Activated CD8-positive, alpha-beta memory T cell treated with anti-CD3 and anti-CD28 coated beads, Interleukin-2, amount 10 ng/mL, durations not matched to agents 7 days and 5 days (primary cell): Measurements from ENCODE around the gene PPP1R12B. TPM values are rescaled to one million over a fixed set of nuclear protein-coding genes. Genes with fewer than 3 reads are reported as not detected.

Source experiments
- ATAC-seq: fragments of 150-1000 bp; cut with Tn5 transposase; one replicate; pipeline ENCODE4 v1.10.0; 2021; ENCODE audit warnings: moderate library complexity
- CTCF ChIA-PET: fragments of 350-600 bp; sonication (Branson Sonifier 250); formaldehyde crosslinking; loops from one replicate; lab custom pipeline; 2021; ENCODE audit warnings: antibody characterized with exemption; lab: Charles Lee
- DNase-seq: peaks from one replicate; pipeline ENCODE4 v3.0.0-alpha.2; 2020
- H3K27ac Mint-ChIP-seq: one replicate; pipeline ENCODE4 v1.8.0; 2021; ENCODE audit warnings: mild to moderate bottlenecking, mixed read lengths
- H3K27me3 Mint-ChIP-seq: one replicate; pipeline ENCODE4 v1.8.0; 2021; ENCODE audit warnings: mixed read lengths
- H3K36me3 Mint-ChIP-seq: one replicate; pipeline ENCODE4 v1.8.0; 2021; ENCODE audit warnings: mild to moderate bottlenecking, mixed read lengths
- H3K4me1 Mint-ChIP-seq: one replicate; pipeline ENCODE4 v1.8.0; 2021; ENCODE audit warnings: mixed read lengths
- H3K4me3 Mint-ChIP-seq: one replicate; pipeline ENCODE4 v1.8.0; 2021; ENCODE audit warnings: mild to moderate bottlenecking, moderate library complexity, mixed read lengths
- H3K9me3 Mint-ChIP-seq: one replicate; pipeline ENCODE4 v1.8.0; 2022; ENCODE audit warnings: low read depth, mixed read lengths
- total RNA-seq, 2 experiments: library from RNA; stranded (reverse); gene quantifications; one replicate each; pipeline ENCODE4 v1.2.3, GENCODE V29; 2021

The PPP1R12B gene
- total RNA-seq, 2 experiments from 2014 or later, result 20.3 to 34.2 TPM

- Mint-ChIP-seq H3K27me3 (peaks cover 14% of the 10 kb centered on the region), H3K36me3 (no peaks in the 10 kb centered on the region), H3K27ac (no peak overlapping the region), H3K4me3 (no peak overlapping the region), H3K9me3 (no peaks in the 10 kb centered on the region), H3K4me1 (peaks cover 14% of the 10 kb centered on the region)
- DNase-seq (peak; percentile 32), ATAC-seq (no peak)
- CTCF ChIA-PET, result interaction anchor here (2.0 to 3.0 kb wide), 3 partner anchors 43 to 129 kb away, joined by 9 to 26 read pairs (median 9); no protein-coding TSS in a partner anchor
These were observed 30.3 kb upstream of the PPP1R12B start for GRCh38 chr1:202317941-202318925.

GRCh38 chr1:202319381-202320080 lies 29.0 kb upstream of the PPP1R12B start:
- Mint-ChIP-seq H3K4me1 (peaks cover 14% of the 10 kb centered on the region), H3K4me3 (no peak overlapping the region), H3K36me3 (no peaks in the 10 kb centered on the region), H3K27ac (no peak overlapping the region), H3K27me3 (peaks cover 10% of the 10 kb centered on the region), H3K9me3 (no peaks in the 10 kb centered on the region)
- CTCF ChIA-PET, result interaction anchor here (0.8 to 2.1 kb wide), 6 partner anchors 10 to 400 kb away, joined by 3 to 9 read pairs (median 4); partner anchors contain the start of gene LGR6
- DNase-seq, result peak; percentile 45
- ATAC-seq, result peak; percentile 65

DNA sequence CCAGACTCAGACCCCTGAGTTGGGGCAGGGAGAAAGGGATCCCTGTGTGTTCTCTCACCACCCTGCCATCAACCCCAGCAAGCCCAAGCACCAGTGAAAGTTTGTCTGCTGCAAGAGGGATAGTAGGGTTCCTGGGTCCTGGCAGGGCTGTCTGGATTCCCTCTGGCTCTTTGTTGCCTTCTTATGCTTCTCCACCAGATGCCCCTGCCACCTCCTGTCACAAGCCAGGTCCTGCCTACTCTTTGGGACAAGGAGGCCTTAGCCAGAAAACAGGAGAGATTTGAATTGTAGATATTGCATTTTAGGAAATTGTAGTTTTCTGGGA lies 28.5 kb upstream of the PPP1R12B start:
- H3K36me3 Mint-ChIP-seq, result no peaks in the 10 kb centered on the region
- CTCF ChIA-PET, result interaction anchor here (1.0 to 2.1 kb wide), 5 partner anchors 16 to 400 kb away, joined by 3 to 9 read pairs (median 5); partner anchors contain the start of gene LGR6

DNA sequence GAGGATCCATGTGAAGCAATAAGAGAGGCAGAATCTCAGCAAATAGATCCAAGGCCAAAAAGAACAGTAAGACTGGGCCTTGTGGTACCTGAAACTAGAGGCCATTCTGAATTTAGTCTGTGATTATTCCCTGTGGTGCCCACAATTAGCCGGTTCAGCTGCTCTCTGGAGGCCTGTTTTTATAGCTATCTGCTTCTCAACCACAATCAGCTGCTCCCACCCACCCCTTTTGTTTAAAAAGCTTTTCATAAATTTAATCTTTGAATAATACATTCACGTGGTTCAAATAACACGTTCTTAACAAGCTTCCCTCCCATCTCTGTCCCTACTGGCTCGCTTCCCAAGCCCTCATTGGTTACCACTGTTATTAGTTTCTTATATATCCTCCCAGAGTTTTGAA lies 24.8 kb upstream of the PPP1R12B start:
- CTCF ChIA-PET, result interaction anchor here (0.5 to 2.2 kb wide), 3 partner anchors 8 to 336 kb away, joined by 3 to 10 read pairs (median 3); no protein-coding TSS in a partner anchor
- ATAC-seq (no peak), DNase-seq (peak; percentile 23)
- no peak overlapping the region for H3K4me3 Mint-ChIP-seq
- no peaks in the 10 kb centered on the region for H3K9me3 Mint-ChIP-seq
- peaks cover 16% of the 10 kb centered on the region for H3K4me1 Mint-ChIP-seq
- H3K27me3 Mint-ChIP-seq, result no peaks in the 10 kb centered on the region
- no peak overlapping the region for H3K27ac Mint-ChIP-seq
- H3K36me3 Mint-ChIP-seq, result no peaks in the 10 kb centered on the region

More for the DNA sequence above, 28.5 kb upstream of the PPP1R12B start:
- Mint-ChIP-seq H3K4me3 (no peak overlapping the region), H3K27me3 (peaks cover 10% of the 10 kb centered on the region), H3K4me1 (peaks cover 14% of the 10 kb centered on the region), H3K27ac (no peak overlapping the region), H3K9me3 (no peaks in the 10 kb centered on the region)
- no peak for DNase-seq
- no peak for ATAC-seq

GRCh38 chr1:202324646-202325045 lies 23.9 kb upstream of the PPP1R12B start:
- Mint-ChIP-seq H3K27me3 (no peaks in the 10 kb centered on the region), H3K27ac (no peak overlapping the region), H3K4me1 (peaks cover 11% of the 10 kb centered on the region), H3K9me3 (no peaks in the 10 kb centered on the region), H3K36me3 (peaks cover 2% of the 10 kb centered on the region), H3K4me3 (no peak overlapping the region)
- CTCF ChIA-PET, result interaction anchor here (2.2 kb wide), 1 partner anchor 9 kb away, joined by 10 read pairs; no protein-coding TSS in a partner anchor
- ATAC-seq, result no peak
- peak; percentile 34 for DNase-seq

- no peaks in the 10 kb centered on the region for H3K27me3 Mint-ChIP-seq
- CTCF ChIA-PET, result interaction anchor here (0.6 to 1.3 kb wide), 4 partner anchors 12 to 119 kb away, joined by 3 to 7 read pairs (median 4); partner anchors contain the start of gene UBE2T
- peak; percentile 33 for DNase-seq
- H3K27ac Mint-ChIP-seq, result no peak overlapping the region
- no peak overlapping the region for H3K4me3 Mint-ChIP-seq
- peaks cover 5% of the 10 kb centered on the region for H3K4me1 Mint-ChIP-seq
- peaks cover 41% of the 10 kb centered on the region for H3K36me3 Mint-ChIP-seq
- ATAC-seq, result no peak
- H3K9me3 Mint-ChIP-seq, result no peaks in the 10 kb centered on the region
These were observed 18.6 kb upstream of the PPP1R12B start for GRCh38 chr1:202329891-202330290.

DNA sequence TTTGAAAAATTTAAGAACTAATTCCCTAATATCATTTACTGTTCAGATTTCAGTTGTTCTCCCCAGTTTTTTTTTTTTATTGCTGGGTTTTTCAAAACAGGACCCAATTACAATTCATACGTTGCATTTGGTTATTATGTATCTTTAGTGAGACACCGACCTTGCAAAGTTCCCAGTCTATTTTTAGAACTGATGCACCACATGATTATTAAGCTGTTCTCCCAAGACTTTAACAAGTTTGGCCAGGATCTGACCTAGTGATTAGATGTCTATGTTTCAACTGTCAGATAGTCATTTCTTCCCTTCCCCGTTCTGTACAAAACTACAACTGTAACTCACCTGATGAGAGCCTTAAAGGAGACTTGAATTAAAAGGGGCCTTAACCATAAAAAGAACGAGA lies 14.6 kb upstream of the PPP1R12B start:
- DNase-seq (no peak), ATAC-seq (no peak)
- peaks cover 51% of the 10 kb centered on the region for H3K36me3 Mint-ChIP-seq
- H3K4me1 Mint-ChIP-seq, result peaks cover 15% of the 10 kb centered on the region
- no peaks in the 10 kb centered on the region for H3K27me3 Mint-ChIP-seq
- H3K9me3 Mint-ChIP-seq, result no peaks in the 10 kb centered on the region
- H3K27ac Mint-ChIP-seq, result no peak overlapping the region
- CTCF ChIA-PET, result no interaction called here
- H3K4me3 Mint-ChIP-seq, result no peak overlapping the region

GRCh38 chr1:202343652-202344349 lies 4.7 kb upstream of the PPP1R12B start:
- Mint-ChIP-seq H3K27me3 (no peaks in the 10 kb centered on the region), H3K27ac (peak overlapping the region; percentile 94), H3K4me1 (peaks cover 41% of the 10 kb centered on the region), H3K4me3 (peak overlapping the region; percentile 54), H3K9me3 (no peaks in the 10 kb centered on the region), H3K36me3 (peaks cover 6% of the 10 kb centered on the region)
- ATAC-seq (no peak), DNase-seq (no peak)
- CTCF ChIA-PET, result interaction anchor here (0.9 to 3.2 kb wide), 9 partner anchors 10 to 663 kb away, joined by 3 to 18 read pairs (median 3); partner anchors contain the start of gene TMEM183A

DNA sequence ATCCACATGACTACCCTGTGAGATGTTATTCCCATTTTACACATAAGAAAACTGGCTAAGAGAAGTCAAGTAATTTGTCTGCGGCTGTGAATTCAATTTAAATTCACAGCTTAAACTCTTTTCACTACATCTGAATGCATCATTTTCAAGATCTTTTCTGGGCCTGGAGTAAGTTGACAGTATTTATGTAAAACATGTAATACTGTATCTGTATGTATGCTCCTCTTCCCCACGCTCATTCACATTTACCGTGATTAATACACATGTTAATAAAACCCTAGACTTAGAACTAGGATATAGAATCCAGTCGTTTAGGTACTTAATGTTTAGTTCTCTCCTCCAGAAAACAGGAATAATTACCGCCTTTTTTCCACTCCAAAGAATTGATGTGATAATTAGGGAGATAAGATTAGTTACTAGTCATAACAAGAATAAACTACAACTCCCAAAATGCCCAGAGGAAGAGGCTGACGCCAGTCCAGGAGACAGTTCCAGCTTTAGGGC lies 442 bp upstream of the PPP1R12B start:
- Mint-ChIP-seq H3K4me3 (peak overlapping the region; percentile 85), H3K4me1 (peaks cover 28% of the 10 kb centered on the region)

DNA sequence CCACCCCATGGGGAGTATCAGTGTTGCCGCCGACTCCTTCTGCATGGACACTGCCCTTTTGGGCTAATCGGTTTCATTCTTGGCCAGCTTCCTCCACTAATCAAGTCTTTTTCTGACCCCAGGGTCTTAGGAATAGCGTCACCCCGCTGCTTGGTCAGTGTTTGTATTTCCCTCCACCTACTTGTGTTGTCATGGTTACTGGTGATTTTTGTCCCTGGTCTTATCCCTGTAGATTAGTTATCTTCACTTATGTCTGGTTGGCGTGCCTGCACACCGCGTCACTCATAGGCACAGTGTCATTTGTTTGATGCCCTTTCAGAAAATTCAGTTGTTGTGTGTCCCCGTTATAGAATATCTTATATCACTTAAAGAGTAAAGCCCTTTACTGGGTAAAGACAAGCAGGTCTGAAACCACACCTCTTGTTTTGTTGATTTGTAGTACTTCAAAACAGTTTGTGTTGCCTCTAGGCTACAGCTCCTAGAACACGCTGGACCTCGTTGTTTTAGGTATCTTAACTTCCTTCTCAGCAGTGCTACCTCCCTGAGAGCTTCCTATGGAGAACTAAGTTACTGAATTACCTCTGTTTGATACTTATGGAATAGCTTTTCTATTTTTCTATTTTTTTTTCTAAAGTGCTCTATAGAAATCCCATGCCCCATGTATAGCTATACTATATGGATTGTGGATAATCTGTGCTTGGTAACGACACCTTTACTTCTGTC lies 868 bp downstream of the PPP1R12B start:
- Mint-ChIP-seq H3K36me3 (no peaks in the 10 kb centered on the region), H3K27ac (peak overlapping the region; percentile 74), H3K4me3 (peak overlapping the region; percentile 85), H3K4me1 (peaks cover 23% of the 10 kb centered on the region), H3K9me3 (no peaks in the 10 kb centered on the region), H3K27me3 (no peaks in the 10 kb centered on the region)
- ATAC-seq, result no peak
- DNase-seq, result peak; percentile 44
- CTCF ChIA-PET, result interaction anchor here (0.9 to 1.6 kb wide), 5 partner anchors 8 to 371 kb away, joined by 3 to 7 read pairs (median 3); partner anchors contain the start of genes LGR6 and UBE2T

More for the DNA sequence above, 442 bp upstream of the PPP1R12B start:
- no peaks in the 10 kb centered on the region for H3K36me3 Mint-ChIP-seq
- CTCF ChIA-PET, result interaction anchor here (0.7 kb wide), 1 partner anchor 372 kb away, joined by 3 read pairs; no protein-coding TSS in a partner anchor
- no peaks in the 10 kb centered on the region for H3K27me3 Mint-ChIP-seq
- DNase-seq, result no peak
- H3K27ac Mint-ChIP-seq, result peak overlapping the region; percentile 74
- H3K9me3 Mint-ChIP-seq, result no peaks in the 10 kb centered on the region
- ATAC-seq, result no peak

- CTCF ChIA-PET, result no interaction called here
- Mint-ChIP-seq H3K4me1 (peaks cover 23% of the 10 kb centered on the region), H3K27me3 (no peaks in the 10 kb centered on the region), H3K27ac (no peak overlapping the region), H3K9me3 (no peaks in the 10 kb centered on the region), H3K4me3 (no peak overlapping the region), H3K36me3 (no peaks in the 10 kb centered on the region)
- no peak for DNase-seq
- no peak for ATAC-seq
These were observed 3.2 kb downstream of the PPP1R12B start for GRCh38 chr1:202351725-202352124.
